NCI-H345 treated with DMSO at 0.1 percent for 48 hours (cell line): ENCODE results near the gene MEP1B.

Experiments
- DNase-seq: peaks from one replicate; lab custom pipeline; 2025; ENCODE audit not compliant: unreplicated experiment; lab: John Stamatoyannopoulos, UW

The MEP1B gene

GRCh38 chr18:32262092-32262491, 72.3 kb downstream of the MEP1B start:
- no peak for DNase-seq

GRCh38 chr18:32264401-32264800, 74.6 kb downstream of the MEP1B start:
- no peak for DNase-seq

- no peak for DNase-seq
Observed at GRCh38 chr18:32267463-32267862, 77.6 kb downstream of the MEP1B start.
